ENCODE measurements around the gene PDE11A. TPM values are rescaled to one million over a fixed set of nuclear protein-coding genes. Genes with fewer than 3 reads are reported as not detected.

Gene PDE11A
- total RNA-seq, 4 donors from 2014 or later = 0.82 to 16.2 (median 4.3) TPM

DNA sequence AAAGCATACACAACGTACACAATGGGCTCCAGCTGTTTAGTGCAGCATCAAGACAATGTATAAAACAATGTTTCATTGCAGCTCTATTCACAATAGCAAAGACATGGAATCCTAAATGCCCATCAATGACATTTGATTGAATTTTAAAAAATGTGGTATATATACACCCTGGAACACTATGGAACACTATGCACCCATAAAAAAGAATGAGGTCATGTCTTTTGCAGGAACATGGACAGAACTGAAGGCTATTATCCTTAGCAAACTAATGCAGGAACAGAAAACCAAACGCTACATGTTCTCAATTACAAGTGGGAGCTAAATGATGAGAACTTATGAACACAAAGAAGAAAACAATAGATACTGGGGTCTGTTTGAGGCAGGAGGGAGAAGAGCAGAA is 364.5 kb downstream of the PDE11A start:
- Histone ChIP-seq H3K27ac (no peak overlapping the region), H3K27me3 (no peaks in the 10 kb centered on the region), H3K36me3 (no peaks in the 10 kb centered on the region), H3K4me1 (no peaks in the 10 kb centered on the region), H3K9me3 (no peaks in the 10 kb centered on the region), H3K4me3 (no peak overlapping the region)
- no peak for ATAC-seq
- intact Hi-C loops (cut with DNase I; ENCODE audit: low total_unique reads) (no loop called here), in situ Hi-C loops (cut with MboI; ENCODE audit: low sequenced_read_pairs in 4 of 4) (no loop called here)
- TF ChIP-seq POLR2A (IDR thresholded peaks at IDR 0.05) = no peak
- TF ChIP-seq, protein P1, sequence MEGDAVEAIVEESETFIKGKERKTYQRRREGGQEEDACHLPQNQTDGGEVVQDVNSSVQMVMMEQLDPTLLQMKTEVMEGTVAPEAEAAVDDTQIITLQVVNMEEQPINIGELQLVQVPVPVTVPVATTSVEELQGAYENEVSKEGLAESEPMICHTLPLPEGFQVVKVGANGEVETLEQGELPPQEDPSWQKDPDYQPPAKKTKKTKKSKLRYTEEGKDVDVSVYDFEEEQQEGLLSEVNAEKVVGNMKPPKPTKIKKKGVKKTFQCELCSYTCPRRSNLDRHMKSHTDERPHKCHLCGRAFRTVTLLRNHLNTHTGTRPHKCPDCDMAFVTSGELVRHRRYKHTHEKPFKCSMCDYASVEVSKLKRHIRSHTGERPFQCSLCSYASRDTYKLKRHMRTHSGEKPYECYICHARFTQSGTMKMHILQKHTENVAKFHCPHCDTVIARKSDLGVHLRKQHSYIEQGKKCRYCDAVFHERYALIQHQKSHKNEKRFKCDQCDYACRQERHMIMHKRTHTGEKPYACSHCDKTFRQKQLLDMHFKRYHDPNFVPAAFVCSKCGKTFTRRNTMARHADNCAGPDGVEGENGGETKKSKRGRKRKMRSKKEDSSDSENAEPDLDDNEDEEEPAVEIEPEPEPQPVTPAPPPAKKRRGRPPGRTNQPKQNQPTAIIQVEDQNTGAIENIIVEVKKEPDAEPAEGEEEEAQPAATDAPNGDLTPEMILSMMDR (IDR thresholded peaks at IDR 0.05 in 4 of 5, conservative IDR thresholded peaks at IDR 0.05 in 1 of 5) = no peak
- DNase-seq = no peak

DNA sequence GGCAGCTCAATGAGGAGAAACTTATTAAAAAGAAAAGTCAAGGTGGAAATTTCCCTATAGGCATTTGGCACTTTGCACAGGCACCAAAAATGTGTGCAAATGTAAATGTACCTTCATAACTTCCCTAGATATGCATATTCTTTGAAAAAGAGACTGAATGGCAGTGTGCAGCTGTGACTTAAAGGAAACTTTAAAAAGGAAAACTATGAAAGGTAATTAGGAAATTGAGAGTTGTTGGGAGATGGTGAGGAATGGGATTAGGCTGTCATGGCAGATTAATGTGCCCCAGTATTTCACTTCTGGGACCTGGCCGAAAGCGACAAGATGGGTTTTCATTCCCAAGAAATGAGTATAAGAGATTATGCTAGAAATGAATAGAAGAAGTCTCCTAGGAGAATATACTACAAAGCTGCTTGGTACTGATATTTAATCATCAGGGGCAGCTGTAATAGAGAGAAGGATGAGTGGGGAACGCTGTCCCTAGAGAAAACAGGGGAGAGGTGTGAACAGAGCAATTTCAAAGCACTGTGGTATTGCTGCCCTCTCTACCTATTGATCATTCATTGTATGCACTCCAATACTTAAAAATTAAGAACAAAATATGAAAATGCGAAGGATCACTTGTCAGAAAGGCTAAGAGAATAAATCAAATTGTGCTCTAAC is 366.9 kb downstream of the PDE11A start:
- DNase-seq (no peak), ATAC-seq (no peak)
- Histone ChIP-seq H3K4me1 (no peaks in the 10 kb centered on the region), H3K9me3 (no peaks in the 10 kb centered on the region), H3K36me3 (no peaks in the 10 kb centered on the region), H3K27me3 (no peaks in the 10 kb centered on the region), H3K4me3 (no peak overlapping the region), H3K27ac (no peak overlapping the region)
- in situ Hi-C loops (cut with MboI; ENCODE audit: low sequenced_read_pairs in 4 of 4) (no loop called here), intact Hi-C loops (cut with DNase I; ENCODE audit: low total_unique reads) (no loop called here)
- no peak for TF ChIP-seq POLR2A (IDR thresholded peaks at IDR 0.05)
- TF ChIP-seq, protein P1 (IDR thresholded peaks at IDR 0.05 in 4 of 5, conservative IDR thresholded peaks at IDR 0.05 in 1 of 5) = no peak

DNA sequence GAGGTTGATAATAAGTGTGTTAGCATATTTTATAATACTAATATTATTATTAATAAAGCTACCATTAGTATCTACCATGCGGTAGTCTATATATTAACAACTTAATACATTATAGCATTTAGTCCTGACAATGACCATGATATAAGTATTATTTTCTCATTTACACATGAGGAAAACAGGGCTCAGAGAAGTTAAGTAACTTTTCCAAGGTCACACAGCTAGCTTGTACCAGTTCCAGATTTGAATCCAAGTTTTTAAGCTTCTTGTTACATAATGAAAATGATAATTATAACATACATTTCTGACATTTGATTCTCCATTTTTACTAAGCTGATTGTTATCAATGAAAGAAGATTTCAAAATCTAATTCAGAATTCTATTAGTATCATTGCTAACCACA is 369.4 kb downstream of the PDE11A start:
- Histone ChIP-seq H3K27ac (no peak overlapping the region), H3K4me3 (no peak overlapping the region), H3K9me3 (no peaks in the 10 kb centered on the region), H3K4me1 (no peaks in the 10 kb centered on the region), H3K36me3 (no peaks in the 10 kb centered on the region), H3K27me3 (no peaks in the 10 kb centered on the region)
- intact Hi-C loops (cut with DNase I; ENCODE audit: low total_unique reads) = no loop called here
- in situ Hi-C loops (cut with MboI; ENCODE audit: low sequenced_read_pairs in 4 of 4) = no loop called here
- TF ChIP-seq, protein P1 (IDR thresholded peaks at IDR 0.05 in 4 of 5, conservative IDR thresholded peaks at IDR 0.05 in 1 of 5) = no peak
- no peak for TF ChIP-seq POLR2A (IDR thresholded peaks at IDR 0.05)
- ATAC-seq = no peak
- no peak for DNase-seq

DNA sequence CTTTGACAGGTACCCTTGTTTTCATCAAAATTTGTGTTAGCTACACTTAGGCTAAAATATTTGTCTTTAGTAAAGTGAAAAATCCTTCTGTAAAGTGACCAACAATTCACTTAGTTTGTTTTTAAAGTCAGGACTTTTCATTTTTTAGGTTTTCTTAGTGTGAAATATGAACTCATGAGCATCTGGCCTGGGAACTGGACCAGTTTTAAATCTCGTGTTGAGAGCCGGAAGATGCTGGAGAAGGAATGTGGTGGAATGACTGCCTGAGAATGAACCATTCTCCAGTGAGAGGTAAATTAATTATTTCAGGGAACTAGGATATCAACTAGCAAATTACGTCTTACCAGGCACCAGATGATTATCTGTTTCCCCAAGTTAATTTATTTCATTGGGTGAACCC is 374.3 kb downstream of the PDE11A start:
- Histone ChIP-seq H3K27ac (no peak overlapping the region), H3K36me3 (no peaks in the 10 kb centered on the region), H3K27me3 (no peaks in the 10 kb centered on the region), H3K9me3 (no peaks in the 10 kb centered on the region), H3K4me3 (no peak overlapping the region), H3K4me1 (no peaks in the 10 kb centered on the region)
- DNase-seq = no peak
- intact Hi-C loops (cut with DNase I; ENCODE audit: low total_unique reads) = no loop called here
- ATAC-seq = no peak
- no peak for TF ChIP-seq POLR2A (IDR thresholded peaks at IDR 0.05)
- TF ChIP-seq, protein P1 (IDR thresholded peaks at IDR 0.05 in 4 of 5, conservative IDR thresholded peaks at IDR 0.05 in 1 of 5) = no peak
- in situ Hi-C loops (cut with MboI; ENCODE audit: low sequenced_read_pairs in 4 of 4) = no loop called here

DNA sequence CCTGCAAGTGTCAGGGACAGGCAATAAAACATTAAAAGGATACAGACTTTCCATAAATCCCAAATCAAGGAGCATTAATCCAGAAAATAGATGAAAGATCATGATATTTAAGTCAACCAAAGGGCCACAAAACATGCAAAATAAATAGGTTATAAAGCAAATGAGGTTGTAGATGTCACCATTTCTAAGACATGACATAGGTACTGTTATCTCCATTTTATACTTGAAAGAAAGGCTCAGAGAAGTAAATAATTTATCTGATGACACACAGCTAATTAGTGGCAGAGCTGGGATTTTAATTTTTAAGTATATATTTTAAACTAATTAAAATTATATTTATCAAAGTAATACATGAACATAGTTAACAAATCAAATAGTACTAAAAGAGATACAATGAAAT is 378.2 kb downstream of the PDE11A start:
- Histone ChIP-seq H3K4me1 (no peaks in the 10 kb centered on the region), H3K27me3 (no peaks in the 10 kb centered on the region), H3K4me3 (no peak overlapping the region), H3K9me3 (no peaks in the 10 kb centered on the region), H3K27ac (no peak overlapping the region), H3K36me3 (no peaks in the 10 kb centered on the region)
- DNase-seq (no peak), ATAC-seq (no peak)
- intact Hi-C loops (cut with DNase I; ENCODE audit: low total_unique reads) = no loop called here
- in situ Hi-C loops (cut with MboI; ENCODE audit: low sequenced_read_pairs in 4 of 4) = no loop called here
- TF ChIP-seq, protein P1 (IDR thresholded peaks at IDR 0.05 in 4 of 5, conservative IDR thresholded peaks at IDR 0.05 in 1 of 5) = no peak
- TF ChIP-seq POLR2A (IDR thresholded peaks at IDR 0.05) = no peak
